ENCODE measurements around the gene ZDHHC11B.
A peak's percentile ranks its signal among the peaks of the same experiment; 100 is the strongest.

DNA sequence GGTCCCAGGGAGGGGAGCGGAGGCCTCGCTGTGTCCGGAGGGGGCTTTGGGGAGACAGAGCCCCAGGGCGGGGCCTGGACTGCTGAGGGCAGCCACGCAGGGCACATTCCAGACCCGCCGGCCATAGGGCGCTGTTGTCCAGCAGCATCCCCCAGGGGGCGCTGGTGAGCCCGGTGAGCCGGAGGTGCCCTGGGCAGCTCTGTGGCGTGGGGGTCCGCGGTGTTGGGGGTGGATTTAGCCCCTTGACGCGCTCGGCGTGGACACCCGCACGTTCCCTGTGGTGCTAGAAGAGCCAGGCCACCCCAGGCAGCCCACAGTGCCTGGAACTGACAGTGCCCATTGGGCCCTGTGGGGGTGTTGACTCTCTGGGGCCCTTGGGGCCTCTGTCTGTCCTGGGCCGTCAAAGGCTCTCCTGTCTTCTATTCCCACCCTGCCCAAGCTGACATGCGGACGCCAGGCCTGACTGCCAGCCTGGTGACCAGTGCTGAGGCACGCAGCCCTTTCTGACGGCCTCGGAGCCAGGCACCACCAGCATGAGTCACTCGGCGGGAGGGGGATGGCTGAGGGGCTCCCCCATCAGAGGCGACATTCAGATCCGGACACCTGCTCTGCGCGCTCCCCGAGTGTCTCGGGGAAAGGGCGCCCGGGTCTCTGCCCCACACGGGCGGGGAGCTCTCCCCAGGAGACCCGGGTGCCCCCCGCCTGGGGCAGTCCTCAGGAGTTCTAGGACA is 115.3 kb downstream of the ZDHHC11B start:
- TF ChIP-seq CTCF (IDR thresholded peaks at IDR 0.05) = peak; percentile 26 to 46 (median 29)
- TF ChIP-seq POLR2A (IDR thresholded peaks at IDR 0.05) = no peak
- TF ChIP-seq POLR2AphosphoS5 (IDR thresholded peaks at IDR 0.05; ENCODE audit: insufficient read depth in 1 of 2, low read depth in 1 of 2) = no peak
